ENCODE measurements around the gene EFCAB8.
A peak's percentile ranks its signal among the peaks of the same experiment; 100 is the strongest.

EFCAB8 gene

DNA sequence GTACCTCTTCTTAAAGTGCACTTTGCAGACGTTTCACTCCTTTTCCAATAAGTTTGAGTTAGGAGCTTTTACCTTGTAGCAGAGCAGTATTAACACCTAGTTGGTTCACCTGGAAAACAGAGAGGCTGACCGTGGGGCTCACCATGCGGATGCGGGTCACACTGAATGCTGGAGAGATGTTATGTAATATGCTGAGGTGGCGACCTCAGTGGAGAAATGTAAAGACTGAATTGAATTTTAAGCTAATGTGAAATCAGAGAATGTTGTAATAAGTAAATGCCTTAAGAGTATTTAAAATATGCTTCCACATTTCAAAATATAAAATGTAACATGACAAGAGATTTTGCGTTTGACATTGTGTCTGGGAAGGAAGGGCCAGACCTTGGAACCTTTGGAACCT is 9.9 kb upstream of the EFCAB8 start:
- Histone ChIP-seq H3K4me1 (ENCODE audit: control insufficient read depth in 1 of 2, insufficient read depth in 2 of 2, low read length in 2 of 2) (no peaks in the 10 kb centered on the region), H4K12ac (ENCODE audit: low read depth, low read length) (no peak overlapping the region), H4K91ac (ENCODE audit: low read depth, low read length) (no peak overlapping the region), H2BK120ac (ENCODE audit: insufficient read depth, low read length, poor library complexity) (no peak overlapping the region), H3K79me2 (ENCODE audit: control insufficient read depth, insufficient read depth, low read length, poor library complexity) (no peaks in the 10 kb centered on the region), H3K4me3 (ENCODE audit: low read depth, low read length) (no peak overlapping the region), H3K18ac (ENCODE audit: low read length) (no peak overlapping the region), H2BK12ac (ENCODE audit: low read length) (no peak overlapping the region), H3K4ac (ENCODE audit: low read depth, low read length) (no peak overlapping the region), H2AFZ (ENCODE audit: insufficient read depth, low read length, poor library complexity) (no peak overlapping the region), H3K36me3 (ENCODE audit: control insufficient read depth in 1 of 2, insufficient read depth in 2 of 2, low read length in 2 of 2) (peaks cover 15 to 30% of the 10 kb centered on the region in 2 experiments), H3K27ac (ENCODE audit: low read depth, low read length) (no peak overlapping the region), H3K14ac (ENCODE audit: low read length) (no peak overlapping the region), H3K9me3 (ENCODE audit: insufficient read depth, low read depth, low read length) (no peaks in the 10 kb centered on the region), H3K27me3 (ENCODE audit: insufficient read depth, low read length) (no peaks in the 10 kb centered on the region), H4K8ac (ENCODE audit: low read depth, low read length) (no peak overlapping the region), H3K23ac (ENCODE audit: low read length) (no peak overlapping the region), H3K79me1 (ENCODE audit: low read length) (no peaks in the 10 kb centered on the region), H3K9ac (ENCODE audit: low read length) (no peak overlapping the region), H2AK5ac (ENCODE audit: low read length) (no peak overlapping the region), H2BK5ac (ENCODE audit: low read depth, low read length, poor library complexity) (no peak overlapping the region), H3K4me2 (ENCODE audit: low read length) (no peak overlapping the region)
- WGBS (ENCODE audit: extremely low coverage, insufficient coverage, insufficient read length), result no CpG with 5 or more reads among the region's 6 CpGs
- DNase-seq, result peak; percentile 57 to 87

DNA sequence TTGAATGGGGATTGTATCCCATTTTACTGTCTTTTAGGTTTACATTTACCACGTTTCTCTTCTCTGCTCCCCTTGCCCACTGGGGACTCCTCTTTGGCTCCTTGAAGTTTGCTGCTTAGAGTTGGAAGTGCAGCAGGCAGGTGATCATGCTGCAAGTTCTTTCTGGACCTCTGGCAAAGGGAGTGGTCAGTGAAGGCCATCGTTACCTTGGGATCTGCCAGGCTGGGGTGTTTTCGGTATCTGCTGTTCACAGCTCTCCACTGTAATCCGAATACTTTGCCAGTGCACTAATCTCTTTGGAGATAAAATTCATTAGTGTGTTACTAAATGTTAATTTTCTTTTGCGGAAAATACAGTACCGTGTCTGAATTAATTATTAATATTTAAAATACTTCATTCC is 9.1 kb upstream of the EFCAB8 start:
- H3K23ac ChIP-seq (ENCODE audit: low read length), result no peak overlapping the region
- H3K79me2 ChIP-seq (ENCODE audit: control insufficient read depth, insufficient read depth, low read length, poor library complexity), result no peaks in the 10 kb centered on the region
- no peak overlapping the region for H3K27ac ChIP-seq (ENCODE audit: low read depth, low read length)
- no peak overlapping the region for H2BK5ac ChIP-seq (ENCODE audit: low read depth, low read length, poor library complexity)
- H3K4me1 ChIP-seq (ENCODE audit: control insufficient read depth in 1 of 2, insufficient read depth in 2 of 2, low read length in 2 of 2), result no peaks in the 10 kb centered on the region
- WGBS (ENCODE audit: extremely low coverage, insufficient coverage, insufficient read length), result no CpG with 5 or more reads among the region's 6 CpGs
- H3K4me2 ChIP-seq (ENCODE audit: low read length), result no peak overlapping the region
- no peak overlapping the region for H3K14ac ChIP-seq (ENCODE audit: low read length)
- H3K4ac ChIP-seq (ENCODE audit: low read depth, low read length), result no peak overlapping the region
- H2AK5ac ChIP-seq (ENCODE audit: low read length), result no peak overlapping the region
- H3K9ac ChIP-seq (ENCODE audit: low read length), result no peak overlapping the region
- H3K9me3 ChIP-seq (ENCODE audit: insufficient read depth, low read depth, low read length), result no peaks in the 10 kb centered on the region
- no peak overlapping the region for H2AFZ ChIP-seq (ENCODE audit: insufficient read depth, low read length, poor library complexity)
- DNase-seq, result no peak
- no peak overlapping the region for H2BK12ac ChIP-seq (ENCODE audit: low read length)
- H3K18ac ChIP-seq (ENCODE audit: low read length), result no peak overlapping the region
- no peak overlapping the region for H4K91ac ChIP-seq (ENCODE audit: low read depth, low read length)
- H3K27me3 ChIP-seq (ENCODE audit: insufficient read depth, low read length), result no peaks in the 10 kb centered on the region
- H4K8ac ChIP-seq (ENCODE audit: low read depth, low read length), result no peak overlapping the region
- H4K12ac ChIP-seq (ENCODE audit: low read depth, low read length), result no peak overlapping the region
- no peaks in the 10 kb centered on the region for H3K79me1 ChIP-seq (ENCODE audit: low read length)
- peaks cover 15 to 28% of the 10 kb centered on the region in 2 experiments for H3K36me3 ChIP-seq (ENCODE audit: control insufficient read depth in 1 of 2, insufficient read depth in 2 of 2, low read length in 2 of 2)
- H3K4me3 ChIP-seq (ENCODE audit: low read depth, low read length), result no peak overlapping the region
- H2BK120ac ChIP-seq (ENCODE audit: insufficient read depth, low read length, poor library complexity), result no peak overlapping the region

DNA sequence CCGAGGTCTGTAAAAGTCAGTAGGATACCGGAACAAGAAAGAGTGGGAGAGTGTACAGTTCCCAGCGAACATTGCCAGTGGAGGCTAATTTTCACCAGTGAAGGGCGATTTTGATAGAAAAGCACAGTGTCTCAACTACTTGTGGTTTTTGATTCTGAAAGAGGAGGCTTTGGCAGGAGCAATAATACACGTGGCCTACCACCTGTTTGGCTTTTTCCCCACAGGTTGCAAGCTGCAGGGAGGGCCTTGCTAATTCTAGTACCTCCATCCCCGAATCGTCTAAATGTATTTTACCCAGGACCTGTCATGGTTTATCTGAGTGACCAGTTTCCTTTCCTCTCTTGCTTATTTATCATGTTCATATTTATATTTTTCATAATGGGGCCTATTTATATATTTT is 3.3 kb upstream of the EFCAB8 start:
- no peak overlapping the region for H3K9ac ChIP-seq (ENCODE audit: low read length)
- no peaks in the 10 kb centered on the region for H3K79me2 ChIP-seq (ENCODE audit: control insufficient read depth, insufficient read depth, low read length, poor library complexity)
- H3K27ac ChIP-seq (ENCODE audit: low read depth, low read length), result no peak overlapping the region
- no peak for DNase-seq
- no peak overlapping the region for H3K4me2 ChIP-seq (ENCODE audit: low read length)
- H2AK5ac ChIP-seq (ENCODE audit: low read length), result no peak overlapping the region
- no peak overlapping the region for H4K8ac ChIP-seq (ENCODE audit: low read depth, low read length)
- H2AFZ ChIP-seq (ENCODE audit: insufficient read depth, low read length, poor library complexity), result no peak overlapping the region
- no CpG with 5 or more reads among the region's 7 CpGs for WGBS (ENCODE audit: extremely low coverage, insufficient coverage, insufficient read length)
- H4K12ac ChIP-seq (ENCODE audit: low read depth, low read length), result no peak overlapping the region
- H2BK5ac ChIP-seq (ENCODE audit: low read depth, low read length, poor library complexity), result no peak overlapping the region
- H3K79me1 ChIP-seq (ENCODE audit: low read length), result no peaks in the 10 kb centered on the region
- no peak overlapping the region for H4K91ac ChIP-seq (ENCODE audit: low read depth, low read length)
- H3K36me3 ChIP-seq (ENCODE audit: control insufficient read depth in 1 of 2, insufficient read depth in 2 of 2, low read length in 2 of 2), result peaks cover 4 to 19% of the 10 kb centered on the region in 2 experiments
- no peak overlapping the region for H3K4me3 ChIP-seq (ENCODE audit: low read depth, low read length)
- no peak overlapping the region for H2BK12ac ChIP-seq (ENCODE audit: low read length)
- H3K18ac ChIP-seq (ENCODE audit: low read length), result no peak overlapping the region
- H2BK120ac ChIP-seq (ENCODE audit: insufficient read depth, low read length, poor library complexity), result no peak overlapping the region
- H3K23ac ChIP-seq (ENCODE audit: low read length), result no peak overlapping the region
- no peaks in the 10 kb centered on the region for H3K27me3 ChIP-seq (ENCODE audit: insufficient read depth, low read length)
- no peak overlapping the region for H3K14ac ChIP-seq (ENCODE audit: low read length)
- H3K4ac ChIP-seq (ENCODE audit: low read depth, low read length), result no peak overlapping the region
- peaks cover 0 to 2% of the 10 kb centered on the region in 2 experiments for H3K4me1 ChIP-seq (ENCODE audit: control insufficient read depth in 1 of 2, insufficient read depth in 2 of 2, low read length in 2 of 2)
- H3K9me3 ChIP-seq (ENCODE audit: insufficient read depth, low read depth, low read length), result no peaks in the 10 kb centered on the region

DNA sequence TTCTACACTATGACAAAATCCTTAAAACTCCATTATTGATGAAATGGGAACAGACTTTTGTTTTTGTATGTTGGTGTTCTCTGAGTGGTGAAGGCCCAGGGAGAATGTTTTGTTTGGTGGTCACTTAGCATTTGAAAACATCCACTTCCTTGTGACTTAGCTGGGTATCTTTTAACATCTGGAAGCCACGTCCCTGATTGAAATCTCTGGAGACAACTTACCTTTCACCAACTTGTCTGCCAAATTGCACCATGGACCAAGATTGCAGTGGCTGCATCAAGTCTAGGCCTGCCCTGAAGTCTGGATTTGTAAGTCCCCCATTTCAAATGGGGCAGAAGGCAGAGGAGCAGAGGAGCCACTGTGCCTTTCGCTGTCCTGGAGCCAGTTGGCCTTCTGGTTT is 534 bp upstream of the EFCAB8 start:
- peak; percentile 77 to 92 for DNase-seq
- H3K14ac ChIP-seq (ENCODE audit: low read length), result no peak overlapping the region
- no peak overlapping the region for H3K27ac ChIP-seq (ENCODE audit: low read depth, low read length)
- no CpG with 5 or more reads among the region's 2 CpGs for WGBS (ENCODE audit: extremely low coverage, insufficient coverage, insufficient read length)
- H3K36me3 ChIP-seq (ENCODE audit: control insufficient read depth in 1 of 2, insufficient read depth in 2 of 2, low read length in 2 of 2), result peaks cover 0 to 13% of the 10 kb centered on the region in 2 experiments
- no peak overlapping the region for H3K4ac ChIP-seq (ENCODE audit: low read depth, low read length)
- H2AK5ac ChIP-seq (ENCODE audit: low read length), result no peak overlapping the region
- H3K79me2 ChIP-seq (ENCODE audit: control insufficient read depth, insufficient read depth, low read length, poor library complexity), result no peaks in the 10 kb centered on the region
- H3K18ac ChIP-seq (ENCODE audit: low read length), result no peak overlapping the region
- no peak overlapping the region for H4K91ac ChIP-seq (ENCODE audit: low read depth, low read length)
- no peak overlapping the region for H4K8ac ChIP-seq (ENCODE audit: low read depth, low read length)
- H2BK5ac ChIP-seq (ENCODE audit: low read depth, low read length, poor library complexity), result no peak overlapping the region
- H3K27me3 ChIP-seq (ENCODE audit: insufficient read depth, low read length), result no peaks in the 10 kb centered on the region
- no peak overlapping the region for H4K12ac ChIP-seq (ENCODE audit: low read depth, low read length)
- no peaks in the 10 kb centered on the region for H3K79me1 ChIP-seq (ENCODE audit: low read length)
- H3K23ac ChIP-seq (ENCODE audit: low read length), result no peak overlapping the region
- no peak overlapping the region for H2AFZ ChIP-seq (ENCODE audit: insufficient read depth, low read length, poor library complexity)
- no peak overlapping the region for H3K9ac ChIP-seq (ENCODE audit: low read length)
- H3K9me3 ChIP-seq (ENCODE audit: insufficient read depth, low read depth, low read length), result no peaks in the 10 kb centered on the region
- no peak overlapping the region for H3K4me2 ChIP-seq (ENCODE audit: low read length)
- H2BK12ac ChIP-seq (ENCODE audit: low read length), result no peak overlapping the region
- H2BK120ac ChIP-seq (ENCODE audit: insufficient read depth, low read length, poor library complexity), result no peak overlapping the region
- H3K4me1 ChIP-seq (ENCODE audit: control insufficient read depth in 1 of 2, insufficient read depth in 2 of 2, low read length in 2 of 2), result peaks cover 0 to 2% of the 10 kb centered on the region in 2 experiments
- H3K4me3 ChIP-seq (ENCODE audit: low read depth, low read length), result no peak overlapping the region
